GM23248 (cell line): Measurements from ENCODE around the gene HDGFL2.

Experiments
- EZH2 ChIP-seq: fragments of 200-600 bp; sonication (generic); IDR thresholded peaks from 2 replicates; pipeline ENCODE4 v1.6.1; 2018; ENCODE audit warnings: antibody characterized with exemption, mild to moderate bottlenecking; ENCODE audit not compliant: insufficient read depth, poor library complexity, severe bottlenecking
- EZH2phosphoT487 ChIP-seq: fragments of 200-600 bp; sonication (generic); IDR thresholded peaks from 2 replicates; pipeline ENCODE4 v1.6.1; 2018; ENCODE audit warnings: antibody characterized with exemption, moderate library complexity, mild to moderate bottlenecking, low read depth; ENCODE audit not compliant: insufficient read depth

GRCh38 chr19:4437103-4437502 is 35.0 kb upstream of the HDGFL2 start:
- TF ChIP-seq EZH2: no peak
- no peak for TF ChIP-seq EZH2phosphoT487
